SHP77 treated with DMSO at 0.1 percent for 48 hours (cell line): ENCODE results near the gene DNAH10.

Experiments used
- DNase-seq: peaks from one replicate; lab custom pipeline; 2025; lab: John Stamatoyannopoulos, UW

DNAH10 gene

GRCh38 chr12:123973552-123974341, 211.6 kb downstream of the DNAH10 start:
- DNase-seq: peak; percentile 21

- no peak for DNase-seq
Measured at GRCh38 chr12:123976227-123976826, 214.2 kb downstream of the DNAH10 start.

- DNase-seq: no peak
Measured at GRCh38 chr12:123979566-123979965, 217.5 kb downstream of the DNAH10 start.

- DNase-seq: no peak
Measured at GRCh38 chr12:123982269-123982668, 220.2 kb downstream of the DNAH10 start.

GRCh38 chr12:123983822-123984485, 221.9 kb downstream of the DNAH10 start:
- DNase-seq: peak; percentile 56

GRCh38 chr12:123984903-123985302, 222.8 kb downstream of the DNAH10 start:
- DNase-seq: no peak
